GM12878 (cell line): ENCODE data around the gene C18orf63. TPM values are rescaled to one million over a fixed set of nuclear protein-coding genes. Genes with fewer than 3 reads are reported as not detected.

Source experiments
- ATAC-seq: fragments of 200-7000 bp; cut with Tn5 transposase; 3 replicates; pipeline ENCODE4 v1.9.1; 2020; ENCODE audit warnings: mild to moderate bottlenecking, moderate library complexity
- BruUV-seq: library from RNA; stranded (reverse); fragments of 400-500 nt; replicated peaks from 2 replicates; lab custom pipeline; 2021; lab: Mats Ljungman, UMichigan
- CTCF ChIA-PET: fragments of 300-600 bp; sonication (Branson Sonifier 250); formaldehyde crosslinking; extraction: SDS; loops from one replicate; lab custom pipeline; 2021; ENCODE audit warnings: inconsistent platforms; lab: Yijun Ruan, JAX
- POLR2A ChIA-PET: fragments of 350-600 bp; formaldehyde crosslinking; extraction: SDS; loops from one replicate; lab custom pipeline; 2021; ENCODE audit warnings: inconsistent platforms; lab: Charles Lee
- RAD21 ChIA-PET: fragments of 300-600 bp; sonication (Branson Sonifier 250); formaldehyde crosslinking; loops from one replicate; lab custom pipeline; 2023; ENCODE audit warnings: antibody characterized with exemption; ENCODE audit not compliant: unreplicated experiment; lab: Charles Lee
- SMC1A ChIA-PET: fragments of 300-600 bp; sonication (Branson Sonifier 250); formaldehyde crosslinking; loops from one replicate; lab custom pipeline; 2023; ENCODE audit not compliant: unreplicated experiment, uncharacterized antibody; lab: Charles Lee
- DNase-seq: peaks from one replicate; pipeline ENCODE4 v3.0.0-alpha.2; 2011; ENCODE audit warnings: low read depth, low spot score
- FAIRE-seq: peaks from 3 replicates; lab custom pipeline; 2011; peaks lifted over from hg19 to GRCh38; lab: Jason Lieb, UNC
- H2AFZ ChIP-seq: 2 replicates; pipeline ENCODE4 v1.6.0; 2011; ENCODE audit warnings: low read depth, low read length, control low read depth; ENCODE audit not compliant: control insufficient read depth
- H3K27ac ChIP-seq: 2 replicates; pipeline ENCODE4 v1.5.1; 2011; ENCODE audit warnings: control low read depth; ENCODE audit not compliant: control insufficient read depth, insufficient read depth
- H3K27me3 ChIP-seq, 2 experiments: replicated peaks in 1 of 2; 2 replicates each; pipeline versions ENCODE4 v1.6.0 to v1.6.1; 2011; ENCODE audit warnings: low read length in 1 of 2; ENCODE audit not compliant: control insufficient read depth in 2 of 2, insufficient read depth in 2 of 2
- H3K36me3 ChIP-seq, 2 experiments: 2 replicates each; pipeline ENCODE4 v1.5.1; 2011; ENCODE audit warnings: low read length in 1 of 2; ENCODE audit not compliant: control insufficient read depth in 2 of 2, insufficient read depth in 2 of 2
- H3K4me1 ChIP-seq: 2 replicates; pipeline ENCODE4 v1.6.1; 2011; ENCODE audit warnings: mild to moderate bottlenecking, low read length, moderate library complexity, mixed read lengths; ENCODE audit not compliant: control insufficient read depth, insufficient read depth
- H3K4me2 ChIP-seq: 2 replicates; pipeline ENCODE4 v1.6.0; 2011; ENCODE audit warnings: control low read depth; ENCODE audit not compliant: control insufficient read depth, insufficient read depth
- H3K4me3 ChIP-seq: fragments of 200-600 bp; sonication (generic); 2 replicates; pipeline ENCODE4 v1.5.1; 2016
- H3K79me2 ChIP-seq: 2 replicates; pipeline ENCODE4 v1.6.0; 2011; ENCODE audit warnings: low read length; ENCODE audit not compliant: control insufficient read depth, insufficient read depth
- H3K9ac ChIP-seq: 2 replicates; pipeline ENCODE4 v1.8.0; 2011; ENCODE audit warnings: low read length, control low read depth, mixed read lengths; ENCODE audit not compliant: control insufficient read depth, insufficient read depth
- H3K9me3 ChIP-seq: replicated peaks from 3 replicates; pipeline ENCODE4 v1.5.1; 2011; ENCODE audit warnings: mild to moderate bottlenecking, low read length; ENCODE audit not compliant: control insufficient read depth, insufficient read depth
- H4K20me1 ChIP-seq: 2 replicates; pipeline ENCODE4 v1.6.0; 2011; ENCODE audit not compliant: control insufficient read depth, insufficient read depth
- BCL3 ChIP-seq: IDR thresholded peaks from 2 replicates; pipeline ENCODE4 v1.6.1; 2011; ENCODE audit warnings: borderline replicate concordance, low read depth, mild to moderate bottlenecking, moderate library complexity, low read length; ENCODE audit not compliant: insufficient read depth, poor library complexity, severe bottlenecking
- CHD2 ChIP-seq: IDR thresholded peaks from 2 replicates; pipeline ENCODE4 v1.6.1; 2011; ENCODE audit warnings: low read depth, low read length, improper control_type of control experiment, borderline replicate concordance
- CREM ChIP-seq: IDR thresholded peaks from 2 replicates; pipeline ENCODE4 v1.6.1; 2014; ENCODE audit warnings: antibody characterized with exemption, low read depth
- DPF2 ChIP-seq: fragments of 450-650 bp; IDR thresholded peaks from 2 replicates; pipeline ENCODE4 v1.6.1; 2017; ENCODE audit warnings: mild to moderate bottlenecking
- NR2F1 ChIP-seq: fragments of 450-650 bp; conservative IDR thresholded peaks from 2 replicates; pipeline ENCODE4 v1.6.1; 2017; ENCODE audit warnings: mild to moderate bottlenecking
- RELA ChIP-seq: fragments of 450-650 bp; IDR thresholded peaks from 2 replicates; pipeline ENCODE4 v1.8.0; 2014; ENCODE audit warnings: borderline replicate concordance; ENCODE audit not compliant: partially characterized antibody
- RFX5 ChIP-seq: IDR thresholded peaks from 2 replicates; pipeline ENCODE4 v1.6.1; 2011; ENCODE audit warnings: low read depth, low read length, improper control_type of control experiment
- ZNF622 ChIP-seq: fragments of 450-650 bp; IDR thresholded peaks from 2 replicates; pipeline ENCODE4 v1.6.1; 2017; ENCODE audit warnings: mild to moderate bottlenecking, inconsistent platforms
- WGBS: methylation state at CpG from one replicate; pipeline ENCODE4 v1.1.6; 2016; ENCODE audit warnings: low lambda C conversion rate; ENCODE audit not compliant: insufficient replicate concordance, insufficient coverage; ENCODE audit errors: missing lambda C conversion rate; 5-methylcytosine and 5-hydroxymethylcytosine counted together
- in situ Hi-C: fragments of 300-500 bp; cut with MboI; formaldehyde crosslinking; loops from 9 replicates; pipeline ENCODE4 v1.14.3; 2018; ENCODE audit warnings: mixed read lengths
- intact Hi-C: fragments of 100-400 bp; cut with micrococcal nuclease; formaldehyde crosslinking; loops from one replicate; pipeline ENCODE4 v1.14.2; 2022; ENCODE audit not compliant: unreplicated experiment
- polyA plus RNA-seq, 11 experiments: library from polyadenylated mRNA; depleted of rRNA in 4 of 11; unstranded in 6 of 11; stranded (reverse) in 5 of 11; fragments of >200 nt; fragmentation: Nextera tagmentation in 4 of 11; fragmentation: Illumina TruSeq in 1 of 11; extraction: Ambion mirVana in 4 of 11; extraction: Trizol in 1 of 11; gene quantifications; 1 replicate in 1 of 11; 2 replicates in 10 of 11; pipeline versions ENCODE4 v1.2.1 to v1.2.3, GENCODE V29; 2011 to 2016; ENCODE audit warnings: inconsistent platforms in 2 of 11, missing spikeins in 2 of 11, low read depth in 1 of 11
- total RNA-seq, 4 experiments: library from RNA; depleted of rRNA in 3 of 4; stranded (reverse); fragments of >200 nt in 3 of 4; fragmentation: Illumina TruSeq in 1 of 4; extraction: Trizol in 1 of 4; gene quantifications; 2 replicates each; pipeline versions ENCODE4 v1.2.1 to v1.2.3, GENCODE V29; 2013 to 2021

C18orf63 gene
- total and polyA plus RNA-seq, 10 of the 15 experiments (the other 5 are each of a cell fraction or from before 2014, with no cell fraction given), result not detected

- in situ Hi-C loops, result no loop called here
- RAD21 ChIA-PET, result no interaction called here
- 88% methylated on average over 5 of the region's 5 CpGs for WGBS
These were observed 27.6 kb upstream of the C18orf63 start for GRCh38 chr18:74288041-74288440.

More at GRCh38 chr18:74288041-74288440, 27.6 kb upstream of the C18orf63 start:
- no peaks in the 10 kb centered on the region for H4K20me1 ChIP-seq
- no peak for FAIRE-seq
- TF ChIP-seq ZNF622 (no peak), CREM (no peak), CHD2 (no peak), RFX5 (no peak), RELA (no peak), NR2F1 (no peak), DPF2 (no peak), BCL3 (no peak)
- H3K79me2 ChIP-seq, result peaks cover 5% of the 10 kb centered on the region; the same call in 1 of the 2 replicates
- DNase-seq, result no peak
- H2AFZ ChIP-seq, result no peak overlapping the region
- H3K4me1 ChIP-seq, result peaks cover 3% of the 10 kb centered on the region
- TSS peak; percentile 22 for BruUV-seq
- no peak overlapping the region for H3K4me3 ChIP-seq
- POLR2A ChIA-PET, result interaction anchor here (0.6 to 1.0 kb wide), 2 partner anchors 13 to 25 kb away, joined by 3 read pairs; no protein-coding TSS in a partner anchor
- H3K9me3 ChIP-seq, result no peaks in the 10 kb centered on the region
- ATAC-seq, result no peak
- H3K27ac ChIP-seq, result no peak overlapping the region
- no peaks in the 10 kb centered on the region for H3K36me3 ChIP-seq
- SMC1A ChIA-PET, result interaction anchor here (1.2 to 1.4 kb wide), 4 partner anchors 10 to 24 kb away, joined by 4 to 6 read pairs (median 4); no protein-coding TSS in a partner anchor
- no peaks in the 10 kb centered on the region for H3K27me3 ChIP-seq
- CTCF ChIA-PET, result interaction anchor here (0.9 to 1.1 kb wide), 2 partner anchors 17 to 54 kb away, joined by 3 read pairs; no protein-coding TSS in a partner anchor
- intact Hi-C loops, result no loop called here
- no peak overlapping the region for H3K9ac ChIP-seq
- no peak overlapping the region for H3K4me2 ChIP-seq
